ENCODE measurements around the gene MLN. TPM values are rescaled to one million over a fixed set of nuclear protein-coding genes. Genes with fewer than 3 reads are reported as not detected.

The MLN gene
- polyA plus RNA-seq, 2 of the 4 experiments (the other 2 are of a cell fraction): not detected

DNA sequence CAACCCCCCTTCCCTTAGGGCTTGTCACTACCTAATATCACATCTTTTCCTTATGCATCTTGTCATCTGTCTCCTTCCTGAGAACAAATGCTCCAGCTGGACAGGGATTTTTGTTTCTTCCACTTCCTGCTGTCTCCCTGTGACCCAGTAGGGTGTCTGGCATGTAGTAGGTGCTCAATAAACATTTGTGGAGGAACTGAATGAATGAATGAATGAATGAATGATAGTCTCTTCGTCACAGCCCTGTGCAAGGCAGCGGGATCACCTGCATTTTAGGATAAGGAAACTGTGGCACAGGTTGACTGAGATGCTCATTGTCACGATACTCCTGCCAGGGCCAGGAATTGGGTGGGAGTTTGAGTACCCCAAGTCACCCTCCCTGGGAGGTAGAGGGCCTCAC is 29.0 kb downstream of the MLN start (continued):
- TF ChIP-seq, protein P1, sequence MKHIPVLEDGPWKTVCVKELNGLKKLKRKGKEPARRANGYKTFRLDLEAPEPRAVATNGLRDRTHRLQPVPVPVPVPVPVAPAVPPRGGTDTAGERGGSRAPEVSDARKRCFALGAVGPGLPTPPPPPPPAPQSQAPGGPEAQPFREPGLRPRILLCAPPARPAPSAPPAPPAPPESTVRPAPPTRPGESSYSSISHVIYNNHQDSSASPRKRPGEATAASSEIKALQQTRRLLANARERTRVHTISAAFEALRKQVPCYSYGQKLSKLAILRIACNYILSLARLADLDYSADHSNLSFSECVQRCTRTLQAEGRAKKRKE (CRISPR knock-in tag; IDR thresholded peaks at IDR 0.05; ENCODE audit: low read depth): no peak
- TF ChIP-seq EHF (CRISPR knock-in tag; IDR thresholded peaks at IDR 0.05) (no peak), HDAC2 (IDR thresholded peaks at IDR 0.05) (no peak), SMC3 (IDR thresholded peaks at IDR 0.05) (no peak)

DNA sequence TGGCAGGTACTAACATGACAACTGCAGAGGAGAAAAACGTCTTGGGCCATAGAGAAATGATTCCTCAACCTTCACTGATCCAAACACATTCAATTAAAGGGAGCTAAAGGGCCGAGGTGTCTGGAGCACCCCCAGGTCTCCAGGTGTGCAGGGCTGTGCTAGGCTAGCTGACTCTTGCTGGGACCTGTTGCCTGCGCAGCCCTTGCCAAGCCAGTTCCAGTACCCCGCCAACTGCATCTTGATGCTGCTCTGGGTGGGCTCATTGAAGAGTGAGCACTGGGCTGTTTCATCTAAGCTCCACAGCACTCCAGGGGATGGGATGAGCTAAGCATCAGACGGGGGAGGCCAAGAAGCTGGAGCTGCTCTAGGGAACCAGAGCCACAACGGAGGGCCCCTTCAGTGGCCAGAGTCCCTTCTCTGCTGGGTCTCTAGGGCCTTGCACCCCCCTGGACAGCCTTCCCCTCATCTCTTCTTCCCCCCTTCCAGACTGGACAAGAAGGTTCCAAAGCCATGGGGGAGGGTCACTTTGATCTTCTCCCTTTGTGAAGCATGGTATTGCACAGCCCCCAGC is 30.8 kb downstream of the MLN start:
- Histone ChIP-seq H3K9me3 (no peaks in the 10 kb centered on the region), H3K4me1 (peaks cover 22% of the 10 kb centered on the region), H3K4me3 (no peak overlapping the region), H3K27ac (no peak overlapping the region; a peak in 1 of 6 replicates), H3K4me2 (no peak overlapping the region)
- 62% methylated on average over 6 of the region's 6 CpGs for WGBS (ENCODE audit: missing lambda C conversion rate)
- ChIA-PET CTCF (interaction anchor here (1.1 to 9.9 kb wide), 11 partner anchors 10 to 381 kb away, joined by 3 to 123 read pairs (median 27); partner anchors contain the start of genes IP6K3 and UQCC2), POLR2A (interaction anchor here (1.1 kb wide), 1 partner anchor 373 kb away, joined by 3 read pairs; the partner anchor contains the start of gene GRM4)
- FAIRE-seq (no peak), DNase-seq (ENCODE audit: low read depth in 1 of 2, low spot score in 1 of 2) (no peak), ATAC-seq (no peak)
- TF ChIP-seq ESRRA (IDR thresholded peaks at IDR 0.05; ENCODE audit: borderline replicate concordance, low read length) (no peak), EHMT2 (IDR thresholded peaks at IDR 0.05; ENCODE audit: low read depth) (no peak), FOSL2 (IDR thresholded peaks at IDR 0.05) (no peak), FOSL2 (CRISPR knock-in tag; IDR thresholded peaks at IDR 0.05) (no peak), TP53 (CRISPR knock-in tag; IDR thresholded peaks at IDR 0.05) (no peak), ZFP36 (IDR thresholded peaks at IDR 0.05; ENCODE audit: borderline replicate concordance, partially characterized antibody) (no peak)
- TF ChIP-seq, protein P2, sequence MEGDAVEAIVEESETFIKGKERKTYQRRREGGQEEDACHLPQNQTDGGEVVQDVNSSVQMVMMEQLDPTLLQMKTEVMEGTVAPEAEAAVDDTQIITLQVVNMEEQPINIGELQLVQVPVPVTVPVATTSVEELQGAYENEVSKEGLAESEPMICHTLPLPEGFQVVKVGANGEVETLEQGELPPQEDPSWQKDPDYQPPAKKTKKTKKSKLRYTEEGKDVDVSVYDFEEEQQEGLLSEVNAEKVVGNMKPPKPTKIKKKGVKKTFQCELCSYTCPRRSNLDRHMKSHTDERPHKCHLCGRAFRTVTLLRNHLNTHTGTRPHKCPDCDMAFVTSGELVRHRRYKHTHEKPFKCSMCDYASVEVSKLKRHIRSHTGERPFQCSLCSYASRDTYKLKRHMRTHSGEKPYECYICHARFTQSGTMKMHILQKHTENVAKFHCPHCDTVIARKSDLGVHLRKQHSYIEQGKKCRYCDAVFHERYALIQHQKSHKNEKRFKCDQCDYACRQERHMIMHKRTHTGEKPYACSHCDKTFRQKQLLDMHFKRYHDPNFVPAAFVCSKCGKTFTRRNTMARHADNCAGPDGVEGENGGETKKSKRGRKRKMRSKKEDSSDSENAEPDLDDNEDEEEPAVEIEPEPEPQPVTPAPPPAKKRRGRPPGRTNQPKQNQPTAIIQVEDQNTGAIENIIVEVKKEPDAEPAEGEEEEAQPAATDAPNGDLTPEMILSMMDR (IDR thresholded peaks at IDR 0.05): no peak

DNA sequence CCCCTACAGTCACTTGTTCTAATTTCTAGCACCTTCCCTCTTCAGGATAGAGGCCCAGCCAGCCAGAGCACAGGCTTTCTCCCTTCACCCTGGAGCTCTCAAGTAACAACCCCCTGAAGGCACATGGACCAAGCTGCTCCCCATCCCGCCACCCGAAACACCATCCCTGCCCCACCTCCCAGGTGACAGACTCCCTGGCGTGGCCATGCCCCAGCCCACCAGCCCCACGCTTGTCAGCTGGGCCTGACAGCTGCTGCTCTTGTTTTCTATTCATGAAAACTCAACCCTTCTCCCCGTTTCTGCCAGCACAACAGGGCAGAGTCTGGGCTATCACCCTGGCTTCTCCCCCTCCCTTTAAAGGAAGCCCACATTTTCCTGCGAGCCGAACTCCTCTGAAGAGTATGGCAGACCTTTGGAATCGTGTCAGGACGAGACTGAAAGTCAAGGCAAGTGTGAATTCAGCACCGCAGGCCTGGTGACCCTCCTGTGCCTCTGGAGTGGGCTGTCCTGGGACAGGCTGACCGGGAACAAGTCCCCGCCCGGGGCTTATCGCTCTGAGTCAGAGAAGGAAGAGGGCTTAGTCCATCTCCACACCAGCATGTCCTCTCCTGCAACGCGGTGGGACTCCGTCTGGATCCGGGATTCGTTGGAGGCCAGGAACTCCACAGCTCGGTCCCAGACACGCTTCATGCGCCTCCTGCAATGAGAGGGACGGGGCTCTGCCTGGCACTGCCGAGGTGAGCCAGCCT is 31.5 kb downstream of the MLN start:
- ATAC-seq: peak; percentile 6 to 8; a peak in 1 of 6 replicates
- POLR2A ChIA-PET: interaction anchor here (1.1 kb wide), 1 partner anchor 373 kb away, joined by 3 read pairs; the partner anchor contains the start of gene GRM4

GRCh38 chr6:33771146-33772081 is 32.4 kb downstream of the MLN start:
- Histone ChIP-seq H3K9me3 (no peaks in the 10 kb centered on the region), H3K4me3 (no peak overlapping the region), H3K4me2 (peak overlapping the region; percentile 28), H3K4me1 (peaks cover 22% of the 10 kb centered on the region), H3K27ac (peak overlapping the region; percentile 41 to 80; a peak in 4 of 6 replicates)
- ATAC-seq (peak; percentile 76 to 83), FAIRE-seq (no peak), DNase-seq (ENCODE audit: low read depth in 1 of 2, low spot score in 1 of 2) (peak; percentile 49 to 69)
- CTCF ChIA-PET: interaction anchor here (0.6 to 9.9 kb wide), 63 partner anchors 9 to 390 kb away, joined by 3 to 123 read pairs (median 4); partner anchors contain the start of genes GRM4, IP6K3, ITPR3 and LEMD2
- POLR2A ChIA-PET: interaction anchor here (1.1 kb wide), 1 partner anchor 60 kb away, joined by 3 read pairs; the partner anchor contains the start of gene UQCC2
- WGBS (ENCODE audit: missing lambda C conversion rate): 30% methylated on average over 19 of the region's 47 CpGs
- TF ChIP-seq RAD21 (conservative IDR thresholded peaks at IDR 0.05 in 1 of 2, IDR thresholded peaks at IDR 0.05 in 1 of 2): peak; percentile 67 to 87
- TF ChIP-seq PHF8 (IDR thresholded peaks at IDR 0.05; ENCODE audit: borderline replicate concordance, low read depth): no peak
- TF ChIP-seq CEBPB (IDR thresholded peaks at IDR 0.05): no peak
- no peak for TF ChIP-seq JUNB (IDR thresholded peaks at IDR 0.05)
- no peak for TF ChIP-seq EHMT2 (IDR thresholded peaks at IDR 0.05; ENCODE audit: low read depth)
- no peak for TF ChIP-seq TP53 (CRISPR knock-in tag; IDR thresholded peaks at IDR 0.05)
- TF ChIP-seq POLR2A (IDR thresholded peaks at IDR 0.05; ENCODE audit: low read length): no peak
- TF ChIP-seq, protein P3, sequence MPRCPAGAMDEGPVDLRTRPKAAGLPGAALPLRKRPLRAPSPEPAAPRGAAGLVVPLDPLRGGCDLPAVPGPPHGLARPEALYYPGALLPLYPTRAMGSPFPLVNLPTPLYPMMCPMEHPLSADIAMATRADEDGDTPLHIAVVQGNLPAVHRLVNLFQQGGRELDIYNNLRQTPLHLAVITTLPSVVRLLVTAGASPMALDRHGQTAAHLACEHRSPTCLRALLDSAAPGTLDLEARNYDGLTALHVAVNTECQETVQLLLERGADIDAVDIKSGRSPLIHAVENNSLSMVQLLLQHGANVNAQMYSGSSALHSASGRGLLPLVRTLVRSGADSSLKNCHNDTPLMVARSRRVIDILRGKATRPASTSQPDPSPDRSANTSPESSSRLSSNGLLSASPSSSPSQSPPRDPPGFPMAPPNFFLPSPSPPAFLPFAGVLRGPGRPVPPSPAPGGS (IDR thresholded peaks at IDR 0.05): 0 out of 3 replicates have a peak, but pooled peaks have one; percentile 8
- TF ChIP-seq, protein P4, sequence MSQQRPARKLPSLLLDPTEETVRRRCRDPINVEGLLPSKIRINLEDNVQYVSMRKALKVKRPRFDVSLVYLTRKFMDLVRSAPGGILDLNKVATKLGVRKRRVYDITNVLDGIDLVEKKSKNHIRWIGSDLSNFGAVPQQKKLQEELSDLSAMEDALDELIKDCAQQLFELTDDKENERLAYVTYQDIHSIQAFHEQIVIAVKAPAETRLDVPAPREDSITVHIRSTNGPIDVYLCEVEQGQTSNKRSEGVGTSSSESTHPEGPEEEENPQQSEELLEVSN (IDR thresholded peaks at IDR 0.05; ENCODE audit: borderline replicate concordance, low read depth): no peak
- TF ChIP-seq CHD2 (IDR thresholded peaks at IDR 0.05; ENCODE audit: low read length, partially characterized antibody): no peak
- no peak for TF ChIP-seq CBX8 (IDR thresholded peaks at IDR 0.05)
- no peak for TF ChIP-seq HDAC2 (IDR thresholded peaks at IDR 0.05)

More for the DNA sequence above, 31.5 kb downstream of the MLN start:
- no peak for TF ChIP-seq HOXB13 (CRISPR knock-in tag; IDR thresholded peaks at IDR 0.05; ENCODE audit: low read depth)
- Histone ChIP-seq H3K4me2 (peak overlapping the region; percentile 28), H3K4me3 (no peak overlapping the region), H3K4me1 (peaks cover 22% of the 10 kb centered on the region), H3K27ac (peak overlapping the region; percentile 41 to 80; a peak in 4 of 6 replicates), H3K9me3 (no peaks in the 10 kb centered on the region)
- FAIRE-seq (no peak), DNase-seq (ENCODE audit: low read depth in 1 of 2, low spot score in 1 of 2) (no peak)
- WGBS (ENCODE audit: missing lambda C conversion rate): 77% methylated on average over 21 of the region's 24 CpGs
- CTCF ChIA-PET: interaction anchor here (0.8 to 9.9 kb wide), 40 partner anchors 8 to 382 kb away, joined by 3 to 123 read pairs (median 6); partner anchors contain the start of genes GRM4, IP6K3, LEMD2 and UQCC2
